OCI-LY7 (cell line): ENCODE measurements around the gene RNF126.

Experiments used
- CTCF ChIP-seq: fragments of 200-600 bp; sonication (generic); conservative IDR thresholded peaks from 2 replicates; pipeline ENCODE4 v1.5.1; 2014; ENCODE audit warnings: mild to moderate bottlenecking, antibody characterized with exemption, low read length, moderate library complexity, mixed read lengths
- EZH2phosphoT487 ChIP-seq: fragments of 200-600 bp; sonication (generic); IDR thresholded peaks from 2 replicates; pipeline ENCODE4 v1.6.1; 2018; ENCODE audit warnings: low read depth, borderline replicate concordance, mild to moderate bottlenecking, mixed run types, antibody characterized with exemption, low read length, moderate library complexity, mixed read lengths

GRCh38 chr19:612941-613340 is 50.1 kb downstream of the RNF126 start:
- TF ChIP-seq CTCF = no peak
- no peak for TF ChIP-seq EZH2phosphoT487
